IMR-90 (cell line): ENCODE measurements around the gene BCAT1.

Source experiments
- CEBPB ChIP-seq: IDR thresholded peaks from 2 replicates; pipeline ENCODE4 v1.6.1; 2012; ENCODE audit warnings: low read depth, low read length, improper control_type of control experiment
- MAFK ChIP-seq: IDR thresholded peaks from 2 replicates; pipeline ENCODE4 v1.6.1; 2012; ENCODE audit warnings: low read depth, low read length, improper control_type of control experiment
- POLR2A ChIP-seq: IDR thresholded peaks from 2 replicates; pipeline ENCODE4 v1.6.1; 2012; ENCODE audit warnings: mild to moderate bottlenecking, low read depth, low read length
- RAD21 ChIP-seq: IDR thresholded peaks from 2 replicates; pipeline ENCODE4 v1.6.1; 2012; ENCODE audit warnings: low read length, improper control_type of control experiment
- RCOR1 ChIP-seq: IDR thresholded peaks from 2 replicates; pipeline ENCODE4 v1.6.1; 2012; ENCODE audit warnings: mild to moderate bottlenecking, low read length, improper control_type of control experiment; ENCODE audit not compliant: insufficient replicate concordance
- RFX5 ChIP-seq: IDR thresholded peaks from 2 replicates; pipeline ENCODE4 v1.8.0; 2012; ENCODE audit warnings: low read depth, mild to moderate bottlenecking, low read length, moderate library complexity
- SMC3 ChIP-seq: fragments of 150-350 bp; IDR thresholded peaks from 2 replicates; pipeline ENCODE4 v1.6.1; 2016; ENCODE audit warnings: low read depth, mild to moderate bottlenecking, antibody characterized with exemption, low read length, moderate library complexity
- TF ChIP-seq, protein P1 (sequence below): conservative IDR thresholded peaks from 2 replicates; pipeline ENCODE4 v1.5.1; 2012; ENCODE audit warnings: mild to moderate bottlenecking, low read depth, low read length, improper control_type of control experiment
- TF ChIP-seq, protein P2 (sequence below): fragments of 150-350 bp; IDR thresholded peaks from 2 replicates; pipeline ENCODE4 v1.6.1; 2017; ENCODE audit warnings: mild to moderate bottlenecking, antibody characterized with exemption, low read length, low read depth

DNA sequence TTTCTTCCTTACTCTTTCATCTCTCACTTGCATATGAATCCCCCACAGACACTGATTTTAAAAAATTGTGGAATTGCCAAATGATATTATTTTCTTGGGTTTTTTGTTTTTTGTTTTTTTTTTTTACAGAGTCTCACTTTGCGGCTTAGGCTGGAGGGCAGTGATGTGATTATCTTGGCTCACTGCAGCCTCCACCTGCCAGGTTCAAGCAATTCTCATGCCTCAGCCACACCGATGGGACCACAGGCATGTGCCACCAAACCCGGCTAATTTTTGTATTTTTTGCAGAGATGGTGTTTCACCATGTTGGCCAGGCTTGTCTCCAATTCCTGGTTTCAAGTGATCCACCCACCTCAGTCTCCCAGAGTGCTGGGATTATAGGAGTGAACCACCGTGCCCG lies 68.2 kb downstream of the BCAT1 start:
- no peak for TF ChIP-seq MAFK
- TF ChIP-seq, protein P1, sequence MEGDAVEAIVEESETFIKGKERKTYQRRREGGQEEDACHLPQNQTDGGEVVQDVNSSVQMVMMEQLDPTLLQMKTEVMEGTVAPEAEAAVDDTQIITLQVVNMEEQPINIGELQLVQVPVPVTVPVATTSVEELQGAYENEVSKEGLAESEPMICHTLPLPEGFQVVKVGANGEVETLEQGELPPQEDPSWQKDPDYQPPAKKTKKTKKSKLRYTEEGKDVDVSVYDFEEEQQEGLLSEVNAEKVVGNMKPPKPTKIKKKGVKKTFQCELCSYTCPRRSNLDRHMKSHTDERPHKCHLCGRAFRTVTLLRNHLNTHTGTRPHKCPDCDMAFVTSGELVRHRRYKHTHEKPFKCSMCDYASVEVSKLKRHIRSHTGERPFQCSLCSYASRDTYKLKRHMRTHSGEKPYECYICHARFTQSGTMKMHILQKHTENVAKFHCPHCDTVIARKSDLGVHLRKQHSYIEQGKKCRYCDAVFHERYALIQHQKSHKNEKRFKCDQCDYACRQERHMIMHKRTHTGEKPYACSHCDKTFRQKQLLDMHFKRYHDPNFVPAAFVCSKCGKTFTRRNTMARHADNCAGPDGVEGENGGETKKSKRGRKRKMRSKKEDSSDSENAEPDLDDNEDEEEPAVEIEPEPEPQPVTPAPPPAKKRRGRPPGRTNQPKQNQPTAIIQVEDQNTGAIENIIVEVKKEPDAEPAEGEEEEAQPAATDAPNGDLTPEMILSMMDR = no peak
- no peak for TF ChIP-seq SMC3
- no peak for TF ChIP-seq POLR2A
- no peak for TF ChIP-seq RAD21
- no peak for TF ChIP-seq CEBPB
- TF ChIP-seq, protein P2, sequence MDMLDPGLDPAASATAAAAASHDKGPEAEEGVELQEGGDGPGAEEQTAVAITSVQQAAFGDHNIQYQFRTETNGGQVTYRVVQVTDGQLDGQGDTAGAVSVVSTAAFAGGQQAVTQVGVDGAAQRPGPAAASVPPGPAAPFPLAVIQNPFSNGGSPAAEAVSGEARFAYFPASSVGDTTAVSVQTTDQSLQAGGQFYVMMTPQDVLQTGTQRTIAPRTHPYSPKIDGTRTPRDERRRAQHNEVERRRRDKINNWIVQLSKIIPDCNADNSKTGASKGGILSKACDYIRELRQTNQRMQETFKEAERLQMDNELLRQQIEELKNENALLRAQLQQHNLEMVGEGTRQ = no peak
- no peak for TF ChIP-seq RCOR1
- no peak for TF ChIP-seq RFX5
